HG03571 (cell line): ENCODE measurements around the gene CALHM2.

Experiments used
- ATAC-seq: cut with Tn5 transposase; IDR thresholded peaks from one replicate; pipeline ENCODE4 v1.9.1; 2021; ENCODE audit not compliant: unreplicated experiment

Gene CALHM2

DNA sequence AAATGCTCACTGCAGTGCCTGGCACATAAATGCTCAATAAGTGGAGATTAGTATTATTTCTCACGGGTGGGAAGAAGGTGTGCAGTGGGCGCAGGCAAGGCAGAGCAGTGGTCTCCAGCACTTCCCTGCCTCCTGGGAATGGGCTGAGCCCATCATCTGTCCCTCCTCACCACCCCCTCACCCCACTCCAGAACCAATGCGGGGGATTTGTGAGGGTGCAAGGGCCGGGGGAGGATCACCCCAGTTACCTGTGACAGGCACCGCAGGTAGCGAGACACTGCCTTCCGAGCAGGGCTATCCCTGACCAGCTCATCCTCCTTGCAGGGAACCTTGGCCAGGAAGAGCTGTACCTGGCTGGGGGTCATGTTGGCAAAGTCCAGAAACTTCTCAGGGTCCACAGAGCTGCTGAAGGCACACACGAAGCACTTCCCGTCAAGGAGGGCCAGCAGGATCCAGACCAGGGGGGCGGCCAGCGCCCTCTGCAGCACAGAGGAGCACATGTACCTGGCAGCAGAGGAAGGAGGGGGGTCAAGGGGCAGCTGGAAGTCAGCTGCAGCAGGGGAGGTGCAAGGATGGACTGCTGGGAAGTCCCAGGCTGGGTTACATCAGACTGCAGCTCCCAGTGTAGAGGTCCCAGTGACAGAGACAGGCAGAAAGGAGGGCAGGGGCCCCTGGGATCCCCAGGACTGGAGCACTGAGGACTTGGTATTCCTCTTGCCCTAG is 24.0 kb upstream of the CALHM2 start:
- no peak for ATAC-seq

DNA sequence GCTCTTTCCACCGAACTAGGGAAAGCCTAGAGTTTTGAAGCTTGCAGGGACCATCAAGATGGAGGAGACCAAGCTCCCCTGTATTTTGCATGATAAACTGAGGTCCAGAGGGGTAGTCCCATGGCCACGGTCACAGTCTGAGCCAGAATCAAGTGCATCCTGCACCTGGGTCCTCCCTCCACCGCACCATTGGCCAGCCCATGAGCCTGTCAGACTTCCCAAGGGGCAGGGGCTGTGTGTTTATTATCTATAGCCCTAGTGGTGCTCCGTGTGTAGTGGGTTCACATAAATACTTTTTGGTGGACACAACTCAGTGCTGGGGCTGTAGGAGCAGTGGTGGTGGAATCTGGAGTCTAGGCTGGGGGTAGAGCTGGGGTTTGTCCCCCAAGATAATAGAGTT is 23.3 kb upstream of the CALHM2 start:
- ATAC-seq = no peak

DNA sequence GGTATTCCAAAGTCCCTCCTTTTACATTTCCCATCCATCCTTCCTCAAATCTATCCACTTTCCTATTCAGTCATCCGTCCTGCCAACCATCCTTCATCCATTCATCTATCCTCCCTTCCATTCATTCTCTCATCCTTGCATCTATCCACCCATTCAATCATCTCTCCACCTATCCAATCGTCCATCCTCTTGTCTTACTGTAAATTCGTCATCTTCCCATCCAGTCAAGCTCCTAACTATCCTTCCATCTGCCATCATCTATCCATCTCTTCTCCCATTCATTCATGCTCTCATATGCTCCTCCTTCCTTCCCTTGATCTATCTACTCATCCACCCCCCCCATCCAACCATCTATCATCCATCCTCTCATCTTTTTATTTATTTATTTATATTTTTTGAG is 21.9 kb upstream of the CALHM2 start:
- no peak for ATAC-seq

DNA sequence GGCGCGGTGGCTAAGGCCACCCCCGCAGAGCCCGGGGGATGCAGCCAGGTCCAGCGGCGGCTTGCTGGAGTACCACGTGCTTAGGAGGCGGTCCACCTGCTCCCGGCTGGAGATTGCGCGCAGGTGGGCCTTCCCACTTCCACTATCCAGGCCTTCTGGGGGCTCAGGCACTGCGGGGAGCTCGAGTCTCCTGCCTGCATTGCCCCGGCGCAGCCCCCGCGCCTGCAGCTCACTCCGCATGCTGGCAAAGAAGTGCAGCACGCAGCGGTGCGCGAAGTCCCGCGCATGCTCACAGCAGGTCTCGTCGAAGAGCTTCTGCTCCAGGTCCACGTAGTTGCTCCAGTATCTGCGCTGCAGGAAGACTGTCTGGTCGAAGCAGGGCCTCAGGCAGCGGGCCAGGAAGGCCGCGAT is 21.1 kb upstream of the CALHM2 start:
- no peak for ATAC-seq

DNA sequence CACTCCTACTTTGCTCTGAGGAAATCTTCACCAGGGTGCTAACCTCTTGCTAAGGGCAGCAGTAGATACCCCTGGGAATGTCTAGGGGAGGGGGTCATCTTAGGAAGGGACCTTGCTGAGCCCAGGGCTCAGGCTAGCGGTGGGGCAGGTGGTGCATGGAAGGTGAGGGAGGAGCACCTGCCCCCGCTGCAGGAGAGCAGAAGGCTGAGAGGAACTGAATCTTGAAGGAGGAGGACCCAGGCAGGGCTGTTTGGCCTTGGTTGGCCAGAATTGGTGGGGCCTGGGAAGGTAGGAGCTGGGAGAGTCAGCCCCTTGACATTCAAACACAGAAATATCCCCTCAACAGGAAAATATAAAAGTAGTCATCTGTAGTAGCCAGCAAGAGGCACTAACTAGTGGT is 19.8 kb upstream of the CALHM2 start:
- ATAC-seq = no peak

DNA sequence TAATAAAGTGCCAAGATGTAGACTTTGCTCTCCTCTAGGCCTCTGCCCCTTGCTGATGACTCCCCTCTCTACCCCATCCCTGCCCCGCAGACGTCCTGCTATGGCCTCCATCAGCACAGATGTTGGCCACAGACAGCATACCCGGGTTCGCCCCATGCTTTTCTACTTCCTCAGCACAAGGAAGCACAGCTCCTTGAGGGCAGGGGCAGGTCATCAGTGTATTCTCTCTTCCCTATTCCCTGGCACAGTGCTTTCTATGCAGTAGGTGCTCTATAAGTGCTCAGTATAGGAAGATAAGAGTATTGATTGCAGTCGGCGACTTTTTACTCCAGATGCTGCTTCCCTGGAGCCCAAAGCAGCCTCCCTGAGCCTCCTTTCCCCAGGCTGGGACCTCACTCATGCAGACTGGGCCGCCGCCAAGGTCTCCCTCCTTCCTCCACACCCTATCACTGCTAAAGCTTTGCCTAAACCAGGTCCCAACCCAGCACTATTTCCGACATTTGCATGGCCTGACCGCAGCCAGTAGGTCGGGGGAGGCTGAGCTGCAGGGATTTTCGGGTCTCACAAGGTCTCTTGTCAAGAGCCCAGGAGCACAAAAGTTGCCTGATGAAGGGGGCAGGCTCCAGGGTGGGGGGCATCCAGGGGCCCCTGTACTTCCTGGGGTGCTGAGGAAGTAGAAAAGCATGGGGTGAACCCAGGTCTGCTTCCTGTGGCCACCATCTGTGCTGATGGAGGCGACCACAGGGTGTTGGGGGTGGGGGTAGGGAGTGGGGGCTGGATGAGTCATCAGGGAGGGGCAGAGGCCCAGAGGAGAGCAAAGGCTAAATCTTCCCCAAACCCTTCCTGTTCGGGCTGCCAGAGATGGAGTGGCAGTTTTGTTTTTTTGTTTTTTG is 18.8 kb upstream of the CALHM2 start:
- peak; percentile 65 for ATAC-seq

DNA sequence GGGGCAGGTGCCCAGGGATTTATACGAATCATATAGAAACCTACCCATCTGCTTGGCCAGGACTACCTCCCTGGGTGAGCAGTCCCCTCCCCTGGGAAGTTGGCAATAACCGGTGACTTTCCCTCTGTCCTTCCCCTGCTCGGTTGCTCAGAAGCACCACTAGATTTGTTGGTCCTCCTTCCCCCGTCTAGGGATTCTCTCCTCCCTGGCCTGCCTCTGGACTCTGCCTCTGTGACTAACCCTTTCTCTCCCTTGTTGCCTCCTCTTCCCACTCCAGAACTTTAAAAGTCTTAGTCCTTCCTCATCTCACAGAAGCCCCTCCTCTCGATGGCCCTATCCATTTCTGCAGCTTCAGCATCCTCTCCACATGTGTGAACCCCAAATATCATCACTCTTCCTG is 17.0 kb upstream of the CALHM2 start:
- no peak for ATAC-seq

DNA sequence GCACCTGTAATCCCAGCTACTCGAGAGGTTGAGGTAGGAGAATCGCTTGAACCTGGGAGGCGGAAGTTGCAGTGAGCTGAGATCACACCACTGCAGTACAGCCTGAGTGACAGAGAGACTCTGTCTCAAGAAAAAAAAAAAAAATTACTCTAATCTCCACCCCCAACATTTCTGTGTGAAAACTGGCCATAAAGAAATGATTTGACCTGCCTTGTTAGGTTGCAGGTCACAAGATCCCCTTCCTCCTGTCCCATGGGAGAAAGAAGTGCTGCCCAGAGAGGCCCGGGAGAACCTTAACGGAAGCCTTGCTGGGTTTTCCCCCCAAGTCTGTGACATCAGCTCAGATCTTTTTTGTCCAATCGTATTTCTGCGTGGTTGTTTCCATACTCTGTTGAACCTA is 15.2 kb upstream of the CALHM2 start:
- ATAC-seq = peak; percentile 32

DNA sequence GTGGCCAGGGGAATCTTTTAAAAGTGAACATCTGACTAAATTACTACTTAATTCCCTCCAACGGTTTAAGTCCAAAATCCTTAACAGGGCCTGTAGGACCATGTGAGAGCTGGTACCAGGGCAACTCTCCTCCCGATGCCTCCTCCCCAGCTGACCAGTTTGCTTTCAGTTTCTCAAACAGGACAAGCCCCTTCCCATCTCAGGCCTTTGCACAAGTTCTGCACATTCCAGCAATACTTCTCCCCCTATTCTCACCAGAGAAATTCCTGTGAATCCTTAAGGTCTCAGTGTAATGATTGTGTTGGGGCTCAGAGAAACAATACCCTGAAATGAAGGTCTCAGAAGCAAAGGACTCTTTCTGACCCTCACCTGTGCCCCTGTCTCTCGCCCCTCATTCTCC is 14.6 kb upstream of the CALHM2 start:
- ATAC-seq = no peak

DNA sequence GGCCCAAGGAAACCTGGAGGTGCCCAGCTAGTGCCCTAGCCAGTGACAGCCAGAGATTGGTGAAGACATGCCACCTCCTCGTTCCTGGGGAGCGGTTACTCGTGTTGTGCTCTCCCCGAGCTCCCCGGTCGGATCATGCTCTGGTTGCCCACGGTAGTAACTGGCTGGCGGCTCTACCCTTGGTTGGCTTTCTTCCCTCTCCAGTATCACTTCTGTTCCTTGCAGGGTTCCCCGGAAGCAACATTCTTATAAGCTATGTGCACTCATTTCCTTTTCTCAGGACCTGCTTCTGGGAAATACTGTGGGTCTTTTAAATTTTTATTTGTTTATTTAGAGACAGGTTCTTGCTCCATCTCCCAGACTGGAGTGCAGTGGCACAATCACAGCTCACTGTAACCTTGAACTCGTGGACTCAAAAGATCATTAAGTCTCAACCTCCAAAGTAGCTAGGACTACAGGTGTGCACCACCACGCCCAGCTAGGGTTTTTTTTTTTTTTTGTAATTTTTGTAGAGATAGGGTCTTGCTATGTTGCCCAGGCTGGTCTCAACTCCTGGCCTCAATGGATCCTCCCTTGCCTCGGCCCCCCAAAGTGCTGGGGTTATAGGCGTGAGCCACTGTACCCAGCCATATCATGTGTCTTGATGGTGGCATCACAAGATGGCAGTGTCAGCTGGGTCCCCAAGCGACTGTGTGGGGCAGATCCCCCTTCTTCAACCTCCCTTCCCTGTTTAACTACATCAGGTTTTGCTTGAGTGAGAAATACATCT is 13.4 kb upstream of the CALHM2 start:
- ATAC-seq = no peak

DNA sequence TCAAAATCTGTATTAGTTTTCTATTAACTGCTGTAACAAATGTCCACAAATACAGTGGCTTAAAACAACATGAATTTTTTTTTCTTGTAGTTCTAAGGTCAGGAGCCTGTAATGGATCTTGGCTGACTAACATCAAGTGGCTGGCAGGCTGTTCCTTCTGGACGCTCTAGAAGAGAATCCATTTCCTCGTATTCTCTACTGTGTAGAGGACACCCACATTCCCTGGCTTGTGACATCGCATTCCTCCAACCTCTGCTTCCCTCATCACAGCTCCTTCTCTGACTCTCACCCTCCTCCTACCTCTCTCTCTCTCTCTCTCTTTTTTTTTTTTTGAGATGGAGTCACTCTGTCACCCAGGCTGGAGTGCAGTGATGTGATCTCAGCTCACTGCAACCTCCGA is 11.3 kb upstream of the CALHM2 start:
- ATAC-seq = no peak

DNA sequence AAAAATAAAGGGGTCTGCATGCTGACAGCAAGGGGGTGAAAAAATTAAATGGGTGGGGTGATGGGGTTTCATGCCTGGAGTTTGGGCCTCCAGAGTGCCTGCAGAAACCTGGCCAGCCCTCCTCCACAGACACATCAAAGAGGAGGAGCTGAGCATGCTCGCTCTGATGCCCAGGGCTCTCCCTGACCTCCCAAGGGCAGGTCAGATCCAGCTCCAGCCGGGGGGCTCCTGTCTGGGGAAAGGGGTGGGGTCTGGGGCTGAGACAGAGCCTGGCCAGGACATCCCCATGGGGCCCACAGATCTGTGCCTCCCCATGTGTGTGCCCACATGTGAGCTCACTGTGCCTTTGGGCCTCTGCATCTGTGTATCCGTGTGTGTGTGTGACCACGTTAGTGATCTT is 7.4 kb upstream of the CALHM2 start:
- ATAC-seq = no peak

DNA sequence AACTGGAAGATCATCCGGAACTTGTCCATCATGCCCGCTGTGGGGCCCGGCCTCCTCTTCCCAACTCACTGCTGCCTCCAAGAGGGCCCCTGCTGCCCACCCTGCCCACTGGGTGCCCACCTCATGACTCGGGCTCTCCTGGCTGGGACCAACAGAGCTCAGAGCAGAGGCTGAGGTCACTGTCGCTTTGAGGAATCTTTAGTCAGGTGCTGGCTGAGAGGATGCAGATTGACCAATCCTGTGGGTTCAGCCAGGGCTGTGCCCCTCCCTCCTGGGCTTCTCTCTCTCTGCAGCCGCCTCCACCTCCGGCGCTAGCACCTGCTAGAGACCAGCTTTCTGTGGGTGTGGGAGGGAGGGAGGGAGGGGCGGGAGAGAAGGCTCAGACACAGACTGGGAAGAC is 6.5 kb upstream of the CALHM2 start, which contains the start of gene CALHM1:
Gene CALHM1 (minus strand): TSS at position 181 of the 400 bp plus-strand sequence. CDS start 149 bp downstream, at position 32.
- no peak for ATAC-seq

DNA sequence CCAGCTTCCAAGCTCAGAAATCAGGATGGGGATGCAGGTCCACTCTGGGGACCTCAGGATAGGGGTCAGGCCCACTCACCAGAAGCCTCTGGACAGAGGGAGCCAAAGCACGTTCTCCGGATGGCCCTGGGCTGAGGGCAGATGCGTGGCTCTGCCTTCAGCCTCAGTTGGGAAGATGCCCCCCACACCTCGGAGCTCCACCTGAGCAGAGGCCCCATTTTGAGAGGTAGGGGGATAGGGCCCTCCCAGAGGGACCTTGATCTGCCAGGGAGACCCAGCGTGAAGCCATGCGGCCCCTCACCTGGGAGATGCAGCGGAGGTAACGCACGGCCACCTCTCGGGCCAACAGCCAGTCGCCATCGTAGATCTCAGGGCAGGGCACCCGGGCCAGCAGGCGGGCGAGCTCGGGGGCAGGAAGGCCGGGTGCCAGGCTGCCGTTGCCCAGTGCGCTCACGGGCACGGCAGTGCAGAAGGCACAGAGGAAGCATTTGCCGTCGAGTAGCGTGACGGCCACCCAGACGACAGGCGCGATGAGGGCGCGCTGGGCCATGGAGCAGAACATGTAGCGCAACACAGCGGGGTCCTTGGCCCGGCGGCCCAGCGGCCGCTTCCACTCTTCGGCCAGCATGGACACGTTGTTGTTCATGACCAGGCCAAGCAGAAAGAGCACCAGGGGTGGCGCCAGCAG is 5.9 kb upstream of the CALHM2 start:
- ATAC-seq = no peak

DNA sequence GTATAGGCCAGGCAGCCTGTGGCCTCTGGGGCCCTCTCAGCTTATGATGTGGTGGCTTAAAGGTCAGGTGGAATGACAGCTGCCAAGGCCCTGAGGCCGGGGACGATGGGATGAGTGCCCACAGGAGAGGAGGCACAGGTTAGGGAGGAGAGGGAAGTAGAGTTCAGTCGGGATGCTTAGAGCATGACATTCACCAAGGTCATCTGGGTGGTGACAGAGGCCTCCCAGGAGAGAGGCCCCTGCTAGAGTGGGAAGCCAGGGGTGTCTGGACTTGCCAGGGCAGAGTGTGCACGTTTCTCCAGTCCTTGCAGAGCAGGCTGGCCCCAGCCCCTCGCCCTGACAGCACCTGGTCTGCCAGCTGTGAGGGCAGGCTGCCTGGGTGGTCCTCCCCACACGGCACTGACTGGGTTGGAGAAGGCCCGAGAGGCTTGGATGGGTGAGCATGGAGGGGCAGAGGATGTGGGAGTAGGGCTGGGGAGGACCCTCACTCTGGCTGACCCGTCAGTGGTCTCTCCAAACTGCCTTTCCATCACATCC is 5.1 kb upstream of the CALHM2 start:
- no peak for ATAC-seq

DNA sequence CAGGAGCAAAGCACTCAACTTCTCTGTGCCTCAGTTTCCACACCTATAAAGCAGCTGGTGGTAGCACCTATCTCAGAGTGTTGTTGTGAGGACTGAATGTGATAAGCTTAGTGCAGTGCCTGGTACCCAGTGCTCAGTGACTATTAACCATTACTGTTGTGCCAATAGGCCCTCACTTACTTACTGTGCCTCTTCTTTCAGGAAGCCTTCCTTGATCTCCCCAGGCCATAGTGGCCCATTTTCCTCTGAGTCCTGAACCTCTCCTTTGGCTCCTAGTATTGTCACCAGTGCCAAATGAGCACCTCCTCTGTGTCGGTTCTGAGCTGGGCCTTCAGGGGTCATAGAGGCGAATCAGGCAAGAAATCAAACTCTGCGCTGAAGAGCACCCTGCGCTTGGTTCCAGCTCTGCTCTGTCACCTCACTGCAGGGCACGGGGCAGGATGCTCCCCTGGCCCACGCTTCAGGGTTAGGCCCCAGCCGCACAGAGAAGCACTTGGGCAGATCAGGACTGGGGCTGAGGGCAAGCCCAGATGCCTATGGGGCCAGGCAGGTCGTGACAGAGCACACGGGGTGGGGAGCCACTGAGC is 4.0 kb upstream of the CALHM2 start:
- no peak for ATAC-seq

DNA sequence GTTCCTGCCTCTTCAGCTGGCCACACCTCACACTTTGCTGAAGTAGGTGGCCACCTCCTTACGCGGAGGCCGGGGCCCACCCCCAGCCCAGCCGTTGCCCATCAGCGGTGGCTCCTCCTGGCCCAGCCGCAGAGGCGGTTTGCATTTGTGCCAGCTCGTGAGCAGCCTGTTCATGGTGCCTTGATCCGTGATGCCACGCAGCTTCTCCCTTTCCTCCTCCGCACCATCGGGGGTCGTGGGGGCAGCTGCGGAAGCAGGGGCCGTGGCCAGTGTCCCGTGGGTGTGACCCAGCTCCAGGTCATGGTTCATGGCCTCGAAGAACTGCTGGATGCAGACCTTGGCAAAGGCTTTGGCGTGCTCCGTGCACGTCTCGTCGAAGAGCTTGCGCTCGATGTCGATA is 3.1 kb upstream of the CALHM2 start:
- no peak for ATAC-seq

DNA sequence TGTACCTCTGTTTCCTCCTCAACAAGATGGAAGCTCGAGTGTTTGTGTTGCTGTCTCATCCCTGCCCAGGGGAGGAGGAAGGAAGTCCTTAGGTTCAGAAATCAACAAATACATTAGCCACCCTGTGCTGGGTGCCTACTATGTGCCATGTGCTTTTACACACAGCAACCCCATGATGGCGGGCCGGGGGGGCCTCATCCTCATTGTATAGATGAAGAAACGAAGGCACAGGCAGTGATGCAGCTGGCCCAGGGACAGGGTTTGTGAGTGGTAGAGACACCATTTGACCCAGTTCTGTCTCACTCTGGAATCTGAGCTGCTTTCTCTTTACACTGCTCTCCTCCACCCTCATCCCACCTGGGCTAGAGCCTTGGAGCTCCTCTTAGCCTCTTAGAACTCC is 1.9 kb upstream of the CALHM2 start:
- ATAC-seq = no peak

DNA sequence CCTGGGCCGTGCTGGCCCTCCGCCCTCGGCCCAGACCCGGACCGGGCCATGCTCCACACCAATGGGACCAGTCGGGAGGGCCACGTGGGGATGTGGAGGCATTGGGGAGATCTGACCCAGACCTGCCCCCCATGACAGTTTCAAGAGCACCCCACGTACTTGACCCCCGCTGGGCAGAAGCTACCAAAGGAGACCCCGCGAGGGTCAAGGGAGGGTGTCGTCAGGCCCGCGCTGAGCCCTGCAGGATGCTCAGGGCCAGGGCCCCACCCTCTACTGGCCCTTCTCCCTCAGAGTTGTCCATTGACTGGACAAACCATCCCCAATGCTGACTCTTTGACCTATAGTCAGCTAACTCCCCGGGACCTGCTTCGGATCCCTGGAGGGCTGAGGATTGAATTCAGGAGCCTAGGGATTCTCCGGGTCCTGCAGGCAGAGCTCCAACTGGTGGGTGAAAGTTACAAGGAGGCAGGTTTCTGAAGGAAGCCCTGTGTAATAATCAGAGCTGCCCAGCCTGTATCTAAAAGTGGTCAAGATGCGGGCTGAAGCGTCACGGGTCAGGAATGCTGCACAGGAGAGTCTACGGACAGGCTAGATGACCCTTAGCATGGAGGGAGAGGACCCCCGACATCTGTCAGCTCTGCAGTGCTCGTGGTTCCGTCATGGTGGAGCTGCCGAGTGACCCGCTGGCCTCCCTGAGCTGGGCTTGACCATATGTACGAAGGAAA is 498 bp upstream of the CALHM2 start:
- ATAC-seq = no peak
